ENCODE data around the gene CAPRIN2.

CAPRIN2 gene

DNA sequence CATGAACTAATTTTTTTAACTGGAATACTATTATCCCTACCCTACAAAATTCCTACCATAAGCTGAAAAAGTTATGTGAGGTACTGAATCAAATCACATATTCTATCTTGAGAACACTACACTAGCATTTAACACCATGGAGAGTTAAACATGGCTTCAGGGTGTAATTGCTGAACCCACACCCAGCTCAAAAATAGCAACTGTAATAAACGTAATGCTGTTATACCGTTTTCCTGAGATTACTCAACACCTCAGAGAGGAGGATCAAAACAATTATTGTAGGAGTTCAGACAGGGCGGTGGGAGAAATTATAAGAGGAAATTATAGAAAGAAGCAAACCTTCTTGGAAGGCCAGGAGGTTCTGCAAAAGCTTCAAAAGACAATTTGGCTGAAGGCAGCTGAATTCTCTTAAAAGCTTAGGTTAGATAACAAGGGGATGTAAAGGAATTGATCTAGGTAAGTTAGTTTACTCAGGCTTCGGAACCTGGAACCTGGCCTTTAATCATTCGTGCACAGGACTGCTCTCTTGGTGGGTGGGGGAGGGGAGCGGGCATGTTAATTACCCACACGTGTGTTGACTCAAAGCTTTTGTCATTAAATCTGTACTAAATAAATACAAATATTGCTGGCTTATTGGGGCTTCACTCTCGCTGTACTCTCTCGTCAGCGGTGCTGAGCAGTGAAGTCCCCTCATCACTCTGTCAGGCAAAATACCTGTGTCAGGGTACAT is 47.0 kb downstream of the CAPRIN2 start:
- DNase-seq (ENCODE audit: insufficient read length, low spot score): no peak
- no peak for FAIRE-seq

DNA sequence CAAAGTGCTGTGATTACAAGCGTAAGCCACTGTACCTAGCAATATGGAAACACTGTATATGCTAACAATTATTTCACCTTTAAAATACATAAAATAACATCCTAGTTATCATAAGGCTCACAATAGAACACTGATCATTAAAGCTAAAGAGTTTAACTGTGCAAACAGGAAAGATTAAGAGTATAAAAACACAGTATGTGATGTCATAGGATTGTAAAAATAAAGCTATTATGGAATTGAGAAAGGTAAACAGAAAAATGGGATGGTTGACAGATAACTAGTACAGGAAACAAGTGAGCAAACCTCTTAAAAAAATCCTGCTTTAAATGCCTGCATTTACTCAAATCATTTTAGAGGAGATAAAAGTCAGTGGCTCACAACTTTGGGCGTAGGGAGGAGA is 48.3 kb downstream of the CAPRIN2 start:
- FAIRE-seq: no peak
- no peak for DNase-seq (ENCODE audit: insufficient read length, low spot score)

DNA sequence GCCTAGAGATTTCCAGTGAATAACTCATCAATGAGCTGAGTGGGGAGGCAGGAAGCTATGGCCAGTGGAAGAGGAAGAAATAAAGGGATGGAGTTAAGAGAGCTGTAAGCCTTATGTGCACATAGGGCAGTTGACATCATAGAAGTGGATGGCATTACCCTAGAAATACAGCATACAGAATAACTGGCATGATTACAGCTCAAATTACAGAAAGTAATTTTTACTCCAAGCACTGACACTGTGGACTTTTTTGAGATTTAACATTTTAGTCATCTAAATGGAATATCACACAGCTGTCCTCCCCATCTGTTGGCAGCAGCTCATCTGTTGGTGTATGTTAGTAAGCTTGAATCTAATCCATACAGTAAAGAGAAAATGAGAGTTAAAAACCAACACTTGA is 53.7 kb downstream of the CAPRIN2 start:
- DNase-seq (ENCODE audit: insufficient read length, low spot score) (no peak), FAIRE-seq (no peak)

DNA sequence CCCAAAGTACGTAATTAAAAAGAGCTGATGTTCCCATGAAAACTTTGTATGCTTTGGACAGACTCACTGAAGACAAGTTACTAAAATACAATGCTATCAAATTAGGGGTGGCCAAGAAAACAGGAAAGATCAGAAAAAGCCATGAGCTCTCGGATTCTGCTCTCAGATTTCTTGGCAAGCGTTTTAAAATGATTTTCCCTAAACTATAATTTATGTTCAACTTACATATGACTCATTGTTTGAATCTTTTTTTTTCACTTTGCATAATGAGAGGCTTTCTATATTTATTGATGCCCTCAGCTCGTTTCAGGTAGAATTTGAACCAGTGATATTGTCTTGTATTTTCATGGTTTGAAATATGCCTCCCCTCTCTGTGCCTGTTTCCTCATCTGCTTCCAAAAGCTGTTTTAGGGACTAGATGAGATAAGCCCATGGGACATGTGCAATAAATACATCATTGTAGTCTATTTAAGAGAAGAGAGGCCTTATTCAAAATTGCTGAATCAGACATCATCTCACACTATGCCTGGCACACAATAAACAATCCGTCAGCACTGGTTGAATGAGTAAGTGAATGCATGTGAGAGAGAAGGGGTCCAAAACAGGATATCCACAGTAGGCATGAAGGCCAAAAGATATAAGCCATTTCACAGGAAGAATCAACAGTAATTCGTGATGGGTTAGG is 54.4 kb downstream of the CAPRIN2 start:
- DNase-seq (ENCODE audit: insufficient read length, low spot score) (no peak), FAIRE-seq (no peak)

GRCh38 chr12:30698346-30698745 is 56.4 kb downstream of the CAPRIN2 start:
- no peak for FAIRE-seq

GRCh38 chr12:30696943-30697342 is 57.8 kb downstream of the CAPRIN2 start:
- FAIRE-seq (no peak), DNase-seq (ENCODE audit: insufficient read length, low spot score) (no peak)

More at GRCh38 chr12:30698346-30698745, 56.4 kb downstream of the CAPRIN2 start:
- no peak for DNase-seq (ENCODE audit: insufficient read length, low spot score)

DNA sequence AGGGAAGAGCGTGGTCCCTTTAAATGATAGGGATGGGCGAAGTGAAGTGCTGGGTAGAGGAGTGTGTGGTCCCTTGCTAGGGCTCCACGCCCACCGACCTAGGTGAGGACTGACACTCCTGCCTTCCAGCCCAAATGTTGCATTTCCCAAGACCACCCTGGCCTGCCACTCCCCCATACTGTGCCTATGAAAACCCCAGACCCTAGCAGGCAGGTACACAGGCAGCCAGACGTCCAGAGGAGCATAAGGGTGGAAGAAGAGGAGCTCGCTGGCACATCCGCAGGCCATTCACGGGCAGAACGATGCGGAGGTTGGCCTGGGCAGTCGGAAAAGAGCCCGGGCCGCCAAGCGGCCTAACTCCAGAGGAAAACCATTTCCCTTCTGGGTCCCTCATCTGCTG is 58.3 kb downstream of the CAPRIN2 start:
- FAIRE-seq (no peak), DNase-seq (ENCODE audit: insufficient read length, low spot score) (no peak)

- FAIRE-seq: no peak
- no peak for DNase-seq (ENCODE audit: insufficient read length, low spot score)
These were observed 58.7 kb downstream of the CAPRIN2 start for GRCh38 chr12:30696103-30696408.

DNA sequence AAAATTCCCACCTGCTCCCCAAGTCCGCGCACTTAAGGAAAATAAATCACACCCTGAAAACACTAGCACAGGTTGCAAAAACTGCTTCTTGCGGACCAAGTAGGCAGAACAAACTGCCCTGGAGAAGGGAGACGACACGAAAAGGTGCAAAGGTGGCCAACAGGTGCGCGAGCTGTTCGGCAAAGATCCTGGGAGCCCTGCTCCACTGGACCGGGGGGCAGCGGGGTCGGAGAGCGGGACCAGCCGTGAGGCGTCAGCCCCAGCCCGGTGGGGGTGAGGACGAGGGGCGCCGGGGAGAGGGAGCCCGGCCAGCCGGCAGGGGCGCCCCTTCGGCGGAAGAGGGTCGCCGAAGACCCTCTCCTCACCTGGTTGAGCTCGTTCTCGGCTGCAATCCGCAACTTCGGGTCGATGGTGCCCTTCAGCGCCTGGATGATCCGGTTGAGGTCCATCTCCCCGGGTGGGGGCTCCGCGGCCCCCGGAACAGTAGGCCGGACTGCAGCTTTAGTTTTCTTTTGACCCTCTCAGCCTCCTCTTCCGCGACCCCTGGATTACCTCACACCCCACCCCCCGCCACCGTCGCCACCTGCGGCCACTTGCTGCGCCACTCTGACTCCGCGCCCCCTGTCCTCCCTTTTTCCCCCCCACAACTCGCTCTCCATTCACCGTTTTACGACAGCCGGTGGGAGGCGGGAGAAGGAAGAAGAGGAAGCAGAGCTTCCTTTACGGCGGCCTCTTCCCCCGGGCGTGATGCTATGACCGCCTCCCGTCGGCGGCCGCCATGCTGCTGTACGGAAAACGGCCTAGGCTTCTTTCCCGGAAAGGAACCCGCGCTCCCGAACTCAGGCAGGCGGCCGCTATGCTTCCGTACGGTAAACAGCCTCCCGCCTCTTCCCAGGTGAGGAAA is 59.3 kb downstream of the CAPRIN2 start, which contains the start of gene IPO8:
TSS of gene IPO8 (minus strand) at position 671 of the 904 bp plus-strand sequence. CDS start at position 449, 222 bp downstream.
- FAIRE-seq: peak; percentile 89

GRCh38 chr12:30694412-30695198 is 60.1 kb downstream of the CAPRIN2 start:
- peak; percentile 62 for FAIRE-seq
- no peak for DNase-seq (ENCODE audit: insufficient read length, low spot score)

More for the DNA sequence above, 59.3 kb downstream of the CAPRIN2 start, which contains the start of gene IPO8:
- DNase-seq (ENCODE audit: insufficient read length, low spot score): peak; percentile 78

DNA sequence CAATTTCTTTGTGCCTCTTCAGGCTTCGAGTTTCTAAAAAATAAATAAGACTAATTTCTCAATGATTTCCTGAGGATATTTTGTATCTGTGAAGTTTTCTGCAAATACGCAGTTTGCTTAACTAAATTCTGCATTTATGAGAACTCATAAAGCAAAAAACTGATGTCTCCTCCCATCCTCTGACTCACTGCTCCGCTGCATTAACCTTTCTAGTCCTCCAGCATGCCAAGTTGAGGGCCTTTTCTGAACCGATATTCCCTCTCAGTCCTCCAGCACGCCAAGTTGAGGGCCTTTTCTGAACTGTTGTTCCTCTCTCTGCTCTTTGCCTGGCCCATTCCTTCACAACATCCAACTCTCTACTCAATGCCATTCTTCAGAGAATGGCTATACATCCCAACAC is 62.3 kb downstream of the CAPRIN2 start:
- no peak for DNase-seq (ENCODE audit: insufficient read length, low spot score)
- FAIRE-seq: no peak

DNA sequence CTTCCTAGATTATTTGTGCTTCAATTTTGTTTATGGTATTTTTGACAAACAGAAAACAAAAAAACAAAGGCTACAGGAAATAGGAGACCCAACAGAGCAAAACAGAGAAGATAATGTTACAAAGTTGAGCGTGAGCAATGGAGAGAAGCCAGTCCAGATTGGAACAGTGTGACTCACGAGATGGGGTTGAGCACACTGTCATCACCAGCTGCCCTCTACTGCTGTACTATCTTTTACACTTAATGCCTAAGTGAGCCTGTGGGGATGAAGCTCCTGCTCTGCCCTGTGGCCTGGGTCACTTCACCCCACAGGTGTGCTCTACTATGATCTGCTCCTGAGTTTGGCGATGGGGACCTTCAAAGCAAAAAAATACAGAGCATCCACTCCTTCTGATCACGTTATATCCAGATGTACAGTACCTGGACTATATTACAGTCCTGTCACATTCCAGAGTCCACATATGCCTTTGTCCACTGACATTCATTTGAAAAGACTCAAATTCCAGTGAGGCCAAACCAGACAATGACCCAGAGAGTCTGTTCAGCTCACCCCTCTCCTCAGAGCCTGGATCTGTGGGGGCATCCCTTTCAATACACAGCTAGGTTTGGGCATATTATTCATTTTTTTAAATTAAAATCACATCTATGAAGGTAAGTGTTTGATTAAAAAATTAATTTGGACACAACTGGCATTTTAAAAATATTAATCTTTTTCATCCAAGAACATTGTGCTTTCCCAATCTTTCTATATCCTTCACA is 63.5 kb downstream of the CAPRIN2 start:
- FAIRE-seq (no peak), DNase-seq (ENCODE audit: insufficient read length, low spot score) (no peak)

DNA sequence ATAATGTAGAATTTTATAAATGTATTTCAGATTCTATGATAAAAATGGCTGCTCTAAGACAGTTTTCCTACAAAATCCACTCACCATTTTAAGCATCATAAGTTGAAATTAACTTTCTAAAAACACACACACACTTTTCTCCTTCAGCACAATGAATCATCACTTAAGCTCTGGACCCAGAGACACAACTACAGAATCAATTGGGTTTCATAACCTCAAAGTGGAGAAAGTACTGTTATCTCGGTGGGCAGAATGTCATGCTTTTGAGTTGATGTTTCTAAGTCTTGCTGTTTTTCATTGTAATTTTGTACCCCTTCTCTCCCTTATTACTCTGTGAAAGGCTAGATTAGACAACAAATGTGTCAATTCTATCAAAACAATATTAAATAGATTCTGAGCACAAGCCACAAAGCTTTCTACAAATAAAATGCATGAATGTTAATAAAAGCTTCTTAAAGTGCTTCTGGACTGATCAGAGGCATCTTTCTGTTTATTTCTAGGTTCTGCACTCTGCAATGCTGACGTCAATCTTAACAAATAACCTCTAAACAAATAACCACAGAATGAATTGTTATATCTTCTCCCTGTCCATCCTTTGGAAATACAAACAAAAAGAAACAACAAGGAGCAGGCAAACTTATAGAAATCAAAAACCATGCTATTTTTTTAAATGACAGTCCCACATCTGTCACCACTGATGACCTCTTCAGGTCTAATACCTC is 67.3 kb downstream of the CAPRIN2 start:
- DNase-seq (ENCODE audit: insufficient read length, low spot score) (no peak), FAIRE-seq (no peak)

- no peak for DNase-seq (ENCODE audit: insufficient read length, low spot score)
- FAIRE-seq: no peak
These were observed 75.5 kb downstream of the CAPRIN2 start for GRCh38 chr12:30679241-30679640.

DNA sequence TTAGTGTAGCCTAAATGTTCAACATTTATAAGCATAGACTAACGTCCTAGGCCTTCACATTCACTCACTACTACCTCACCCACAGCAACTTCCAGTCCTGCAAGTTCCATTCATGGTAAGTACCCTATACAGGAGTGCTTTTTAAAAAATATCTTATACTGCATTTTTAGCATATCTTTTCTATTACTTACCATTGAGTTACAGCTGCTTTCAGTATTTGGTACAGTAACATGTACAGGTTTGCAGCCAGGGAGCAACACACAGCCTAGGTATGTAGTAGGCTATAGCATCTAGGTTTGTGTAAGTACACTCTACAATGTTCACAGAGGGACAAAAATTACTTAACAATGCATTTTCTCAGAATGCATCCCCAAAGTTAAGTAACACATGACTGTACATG is 76.5 kb downstream of the CAPRIN2 start:
- no peak for DNase-seq (ENCODE audit: insufficient read length, low spot score)
- FAIRE-seq: no peak

DNA sequence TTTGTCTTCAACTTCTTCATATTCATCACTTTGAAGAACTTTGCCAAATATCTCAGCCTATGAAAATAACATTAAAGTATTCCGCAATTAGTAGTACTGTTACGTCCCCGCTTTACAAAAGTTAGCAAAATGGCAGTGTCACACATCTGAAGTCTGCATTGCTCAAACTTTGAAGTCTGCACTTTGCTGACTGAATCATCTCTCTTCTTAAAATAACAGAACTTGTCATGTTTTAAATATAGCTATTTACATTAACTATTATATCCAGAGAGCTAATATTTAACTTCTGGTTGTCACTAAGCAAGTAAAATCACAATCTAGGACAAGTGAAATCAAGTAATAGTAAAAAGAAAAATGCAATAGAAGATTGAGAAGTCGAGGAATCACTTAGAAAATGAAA is 93.5 kb downstream of the CAPRIN2 start:
- DNase-seq (ENCODE audit: insufficient read length, low spot score) (no peak), FAIRE-seq (no peak)

Data from GM19239 (cell line).